BJ (cell line): ENCODE measurements around the gene TIMM9. TPM values are rescaled to one million over a fixed set of nuclear protein-coding genes. Genes with fewer than 3 reads are reported as not detected.

Source experiments
- polyA plus RNA-seq: library from polyadenylated mRNA; depleted of rRNA; stranded (reverse); fragments of >200 nt; gene quantifications from 2 replicates; pipeline ENCODE4 v1.2.3, GENCODE V29; 2011; rRNA removed
- small RNA-seq: library from RNA; depleted of rRNA; stranded (forward); fragments of <200 nt; gene quantifications from one replicate; pipeline ENCODE3, GENCODE V24; 2012; ENCODE audit warnings: low replicate concordance, low read depth; ENCODE audit not compliant: insufficient read length

The TIMM9 gene
- polyA plus RNA-seq, 1 experiment = 20.0 TPM

Small RNA genes within 50 kb of the gene (small RNA-seq; reads per million reads assigned to genes)
- not detected for gene HSBP1P1
- gene RF00019 = not detected

Other genes with a start within 250 kb of the TIMM9 start
- gene ACTR10, start 227.4 kb downstream of the TIMM9 start, polyA plus RNA-seq = 48.6 and 95.9 TPM in 2 replicates
- gene PSMA3, start 182.7 kb downstream of the TIMM9 start, polyA plus RNA-seq = 129 and 210 TPM in 2 replicates
- 3.3 and 6.5 TPM in 2 replicates for gene ARID4A, start 129.0 kb downstream of the TIMM9 start, polyA plus RNA-seq
- not detected in 2 replicates for gene TOMM20L, start 31.6 kb downstream of the TIMM9 start, polyA plus RNA-seq
- gene KIAA0586, start 188 bp upstream of the TIMM9 start, polyA plus RNA-seq = 9.4 and 13.1 TPM in 2 replicates
- 17.8 and 18.8 TPM in 2 replicates for gene DACT1, start 210.4 kb upstream of the TIMM9 start, polyA plus RNA-seq